GM12878 (cell line): Measurements from ENCODE around the gene HSP90AB1. TPM values are rescaled to one million over a fixed set of nuclear protein-coding genes. Genes with fewer than 3 reads are reported as not detected.

ENCODE experiments used
- ATF7 ChIP-seq: fragments of 450-650 bp; IDR thresholded peaks from 2 replicates; pipeline ENCODE4 v1.6.1; 2016; ENCODE audit warnings: low read depth, mild to moderate bottlenecking
- BACH1 ChIP-seq: fragments of 450-650 bp; IDR thresholded peaks from 2 replicates; pipeline ENCODE4 v1.6.1; 2017; ENCODE audit warnings: mild to moderate bottlenecking, borderline replicate concordance
- CBX5 ChIP-seq: sonication (generic); IDR thresholded peaks from 2 replicates; pipeline ENCODE4 v1.6.1; 2016; ENCODE audit warnings: low read depth, moderate library complexity, mild to moderate bottlenecking, inconsistent platforms
- CTCF ChIP-seq, 3 experiments: IDR thresholded peaks in 2 of 3; conservative IDR thresholded peaks in 1 of 3; 2 replicates each; pipeline ENCODE4 v1.5.1; 2011; ENCODE audit warnings: low read depth in 3 of 3, low read length in 3 of 3, mild to moderate bottlenecking in 3 of 3, control low read depth in 2 of 3, moderate library complexity in 2 of 3, inconsistent platforms in 1 of 3, mixed read lengths in 1 of 3; ENCODE audit not compliant: control insufficient read depth in 2 of 3, insufficient read depth in 1 of 3; ENCODE audit errors: extremely low read depth in 1 of 3
- EP300 ChIP-seq, 2 experiments: fragments of 150-350 bp in 1 of 2; IDR thresholded peaks; 2 replicates each; pipeline ENCODE4 v1.6.1; 2011 to 2012; ENCODE audit warnings: low read depth in 2 of 2, low read length in 2 of 2, borderline replicate concordance in 1 of 2, improper control_type of control experiment in 1 of 2, inconsistent platforms in 1 of 2; ENCODE audit not compliant: control insufficient read depth in 1 of 2
- HDAC6 ChIP-seq: fragments of 200-600 bp; sonication (generic); IDR thresholded peaks from one replicate; pipeline ENCODE4 v1.8.0; 2017; ENCODE audit warnings: antibody characterized with exemption; ENCODE audit not compliant: unreplicated experiment
- HDGF ChIP-seq: fragments of 450-650 bp; IDR thresholded peaks from 2 replicates; pipeline ENCODE4 v1.6.1; 2016; ENCODE audit warnings: antibody characterized with exemption
- MEF2A ChIP-seq: IDR thresholded peaks from 2 replicates; pipeline ENCODE4 v1.6.1; 2011; ENCODE audit warnings: low read depth, mild to moderate bottlenecking, low read length, moderate library complexity; ENCODE audit not compliant: insufficient read depth
- NFYA ChIP-seq: IDR thresholded peaks from 2 replicates; pipeline ENCODE4 v1.6.1; 2011; ENCODE audit warnings: low read depth, mild to moderate bottlenecking, low read length, improper control_type of control experiment, borderline replicate concordance
- NFYB ChIP-seq: IDR thresholded peaks from 2 replicates; pipeline ENCODE4 v1.6.1; 2011; ENCODE audit warnings: low read depth, mild to moderate bottlenecking, low read length, improper control_type of control experiment, moderate library complexity; ENCODE audit not compliant: insufficient read depth
- NR2C2 ChIP-seq: IDR thresholded peaks from 2 replicates; pipeline ENCODE4 v1.6.1; 2011; ENCODE audit warnings: borderline replicate concordance, low read depth; ENCODE audit not compliant: control insufficient read depth, insufficient read length
- POLR2AphosphoS2 ChIP-seq: IDR thresholded peaks from 2 replicates; pipeline ENCODE4 v1.6.1; 2011; ENCODE audit warnings: low read depth, mild to moderate bottlenecking, low read length, improper control_type of control experiment, moderate library complexity
- SMAD5 ChIP-seq: IDR thresholded peaks from 2 replicates; pipeline ENCODE4 v1.6.1; 2016; ENCODE audit warnings: antibody characterized with exemption, low read depth
- TAF1 ChIP-seq: IDR thresholded peaks from 2 replicates; pipeline ENCODE4 v1.6.1; 2011; ENCODE audit warnings: mild to moderate bottlenecking, low read depth, low read length, borderline replicate concordance
- TCF12 ChIP-seq: IDR thresholded peaks from 2 replicates; pipeline ENCODE4 v1.6.1; 2011; ENCODE audit warnings: low read depth, mild to moderate bottlenecking, low read length
- TCF3 ChIP-seq: IDR thresholded peaks from 2 replicates; pipeline ENCODE4 v1.6.1; 2012; ENCODE audit warnings: low read depth, mild to moderate bottlenecking, low read length, borderline replicate concordance; ENCODE audit not compliant: insufficient read depth
- YBX1 ChIP-seq: fragments of 450-650 bp; IDR thresholded peaks from 2 replicates; pipeline ENCODE4 v1.6.1; 2016; ENCODE audit warnings: antibody characterized with exemption
- ZNF207 ChIP-seq: fragments of 450-650 bp; IDR thresholded peaks from 2 replicates; pipeline ENCODE4 v1.6.1; 2014; ENCODE audit warnings: antibody characterized with exemption, mild to moderate bottlenecking, borderline replicate concordance
- ZNF217 ChIP-seq: fragments of 450-650 bp; IDR thresholded peaks from 2 replicates; pipeline ENCODE4 v1.6.1; 2017; ENCODE audit warnings: antibody characterized with exemption, mild to moderate bottlenecking
- polyA plus RNA-seq, 11 experiments: library from polyadenylated mRNA; depleted of rRNA in 4 of 11; unstranded in 6 of 11; stranded (reverse) in 5 of 11; fragments of >200 nt; fragmentation: Nextera tagmentation in 4 of 11; fragmentation: Illumina TruSeq in 1 of 11; extraction: Ambion mirVana in 4 of 11; extraction: Trizol in 1 of 11; gene quantifications; 1 replicate in 1 of 11; 2 replicates in 10 of 11; pipeline versions ENCODE4 v1.2.1 to v1.2.3, GENCODE V29; 2011 to 2016; ENCODE audit warnings: inconsistent platforms in 2 of 11, missing spikeins in 2 of 11, low read depth in 1 of 11
- total RNA-seq, 4 experiments: library from RNA; depleted of rRNA in 3 of 4; stranded (reverse); fragments of >200 nt in 3 of 4; fragmentation: Illumina TruSeq in 1 of 4; extraction: Trizol in 1 of 4; gene quantifications; 2 replicates each; pipeline versions ENCODE4 v1.2.1 to v1.2.3, GENCODE V29; 2013 to 2021
- TF ChIP-seq, protein P1 (sequence below): fragments of 450-650 bp; IDR thresholded peaks from 2 replicates; pipeline ENCODE4 v1.6.1; 2018; ENCODE audit warnings: mild to moderate bottlenecking, low read depth, moderate library complexity; ENCODE audit not compliant: partially characterized antibody
- TF ChIP-seq, protein P2 (sequence below): fragments of 450-650 bp; IDR thresholded peaks from 2 replicates; pipeline ENCODE4 v1.6.1; 2017; ENCODE audit warnings: mild to moderate bottlenecking, moderate library complexity

HSP90AB1 gene
- total and polyA plus RNA-seq, 10 of the 15 experiments (the other 5 are each of a cell fraction or from before 2014, with no cell fraction given): 988 to 1,682 (median 1,146) TPM

DNA sequence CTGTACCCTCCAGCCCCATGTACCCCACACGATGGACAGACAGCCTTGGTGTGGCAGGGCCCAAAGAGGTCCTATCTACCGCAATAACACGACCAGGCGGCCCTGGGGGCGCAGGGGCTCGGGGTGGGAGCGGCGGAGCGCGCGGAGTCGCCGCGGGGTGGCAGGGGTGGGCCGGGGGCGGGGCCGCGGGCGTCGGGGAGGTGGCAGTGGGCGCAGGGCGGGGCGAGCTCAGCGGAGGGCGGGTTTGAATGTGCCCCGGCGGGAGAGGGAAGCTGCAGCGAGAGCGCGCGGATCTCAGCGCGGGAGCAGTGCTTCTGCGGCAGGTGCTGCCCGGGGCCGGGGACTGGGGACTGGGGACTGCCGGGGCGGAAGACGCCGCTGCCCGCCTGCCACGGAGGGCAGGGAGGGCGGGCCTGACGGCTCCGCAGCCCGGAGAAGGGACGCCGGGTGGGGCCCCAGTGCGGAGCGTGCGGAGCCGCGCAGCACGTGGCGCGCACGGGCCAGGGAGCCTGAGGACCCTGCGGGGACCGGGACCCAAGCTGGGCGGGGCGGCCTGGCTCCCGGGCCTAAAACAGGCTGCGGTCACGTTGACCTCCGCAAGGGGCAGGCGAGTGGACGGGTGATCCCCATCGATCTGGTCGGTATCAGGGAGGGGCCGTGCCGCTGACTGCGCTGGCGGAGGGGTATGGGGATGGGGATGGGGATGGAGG lies 23.4 kb upstream of the HSP90AB1 start, which contains the start of gene SLC29A1 (continued):
- TF ChIP-seq HDAC6: no peak
- TF ChIP-seq NFYA: no peak
- TF ChIP-seq ZNF217: no peak
- TF ChIP-seq, protein P1, sequence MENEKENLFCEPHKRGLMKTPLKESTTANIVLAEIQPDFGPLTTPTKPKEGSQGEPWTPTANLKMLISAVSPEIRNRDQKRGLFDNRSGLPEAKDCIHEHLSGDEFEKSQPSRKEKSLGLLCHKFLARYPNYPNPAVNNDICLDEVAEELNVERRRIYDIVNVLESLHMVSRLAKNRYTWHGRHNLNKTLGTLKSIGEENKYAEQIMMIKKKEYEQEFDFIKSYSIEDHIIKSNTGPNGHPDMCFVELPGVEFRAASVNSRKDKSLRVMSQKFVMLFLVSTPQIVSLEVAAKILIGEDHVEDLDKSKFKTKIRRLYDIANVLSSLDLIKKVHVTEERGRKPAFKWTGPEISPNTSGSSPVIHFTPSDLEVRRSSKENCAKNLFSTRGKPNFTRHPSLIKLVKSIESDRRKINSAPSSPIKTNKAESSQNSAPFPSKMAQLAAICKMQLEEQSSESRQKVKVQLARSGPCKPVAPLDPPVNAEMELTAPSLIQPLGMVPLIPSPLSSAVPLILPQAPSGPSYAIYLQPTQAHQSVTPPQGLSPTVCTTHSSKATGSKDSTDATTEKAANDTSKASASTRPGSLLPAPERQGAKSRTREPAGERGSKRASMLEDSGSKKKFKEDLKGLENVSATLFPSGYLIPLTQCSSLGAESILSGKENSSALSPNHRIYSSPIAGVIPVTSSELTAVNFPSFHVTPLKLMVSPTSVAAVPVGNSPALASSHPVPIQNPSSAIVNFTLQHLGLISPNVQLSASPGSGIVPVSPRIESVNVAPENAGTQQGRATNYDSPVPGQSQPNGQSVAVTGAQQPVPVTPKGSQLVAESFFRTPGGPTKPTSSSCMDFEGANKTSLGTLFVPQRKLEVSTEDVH: no peak
- TF ChIP-seq NR2C2: no peak
- TF ChIP-seq NFYB: no peak
- TF ChIP-seq TCF3: peak; percentile 45; the same call in 1 of the 2 replicates
- TF ChIP-seq HDGF: 0 out of 2 replicates have a peak, but pooled peaks have one; percentile 9
- no peak for TF ChIP-seq ZNF207
- no peak for TF ChIP-seq TCF12
- TF ChIP-seq CBX5: no peak
- peak; percentile 43; the same call in 1 of the 2 replicates for TF ChIP-seq BACH1
- no peak for TF ChIP-seq EP300 (IDR thresholded peaks at IDR 0.05; ENCODE audit: borderline replicate concordance in 1 of 2, control insufficient read depth in 1 of 2, low read depth in 2 of 2, low read length in 2 of 2)
- 0 out of 6 replicates have a peak, but pooled peaks of 1 of the 3 experiments have one; percentile 13 for TF ChIP-seq CTCF (IDR thresholded peaks at IDR 0.05 in 2 of 3, conservative IDR thresholded peaks at IDR 0.05 in 1 of 3; ENCODE audit: control insufficient read depth in 2 of 3, extremely low read depth in 1 of 3, insufficient read depth in 1 of 3, low read depth in 3 of 3, low read length in 3 of 3)
- no peak for TF ChIP-seq SMAD5
- no peak for TF ChIP-seq YBX1
- TF ChIP-seq, protein P2, sequence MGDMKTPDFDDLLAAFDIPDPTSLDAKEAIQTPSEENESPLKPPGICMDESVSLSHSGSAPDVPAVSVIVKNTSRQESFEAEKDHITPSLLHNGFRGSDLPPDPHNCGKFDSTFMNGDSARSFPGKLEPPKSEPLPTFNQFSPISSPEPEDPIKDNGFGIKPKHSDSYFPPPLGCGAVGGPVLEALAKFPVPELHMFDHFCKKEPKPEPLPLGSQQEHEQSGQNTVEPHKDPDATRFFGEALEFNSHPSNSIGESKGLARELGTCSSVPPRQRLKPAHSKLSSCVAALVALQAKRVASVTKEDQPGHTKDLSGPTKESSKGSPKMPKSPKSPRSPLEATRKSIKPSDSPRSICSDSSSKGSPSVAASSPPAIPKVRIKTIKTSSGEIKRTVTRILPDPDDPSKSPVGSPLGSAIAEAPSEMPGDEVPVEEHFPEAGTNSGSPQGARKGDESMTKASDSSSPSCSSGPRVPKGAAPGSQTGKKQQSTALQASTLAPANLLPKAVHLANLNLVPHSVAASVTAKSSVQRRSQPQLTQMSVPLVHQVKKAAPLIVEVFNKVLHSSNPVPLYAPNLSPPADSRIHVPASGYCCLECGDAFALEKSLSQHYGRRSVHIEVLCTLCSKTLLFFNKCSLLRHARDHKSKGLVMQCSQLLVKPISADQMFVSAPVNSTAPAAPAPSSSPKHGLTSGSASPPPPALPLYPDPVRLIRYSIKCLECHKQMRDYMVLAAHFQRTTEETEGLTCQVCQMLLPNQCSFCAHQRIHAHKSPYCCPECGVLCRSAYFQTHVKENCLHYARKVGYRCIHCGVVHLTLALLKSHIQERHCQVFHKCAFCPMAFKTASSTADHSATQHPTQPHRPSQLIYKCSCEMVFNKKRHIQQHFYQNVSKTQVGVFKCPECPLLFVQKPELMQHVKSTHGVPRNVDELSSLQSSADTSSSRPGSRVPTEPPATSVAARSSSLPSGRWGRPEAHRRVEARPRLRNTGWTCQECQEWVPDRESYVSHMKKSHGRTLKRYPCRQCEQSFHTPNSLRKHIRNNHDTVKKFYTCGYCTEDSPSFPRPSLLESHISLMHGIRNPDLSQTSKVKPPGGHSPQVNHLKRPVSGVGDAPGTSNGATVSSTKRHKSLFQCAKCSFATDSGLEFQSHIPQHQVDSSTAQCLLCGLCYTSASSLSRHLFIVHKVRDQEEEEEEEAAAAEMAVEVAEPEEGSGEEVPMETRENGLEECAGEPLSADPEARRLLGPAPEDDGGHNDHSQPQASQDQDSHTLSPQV: no peak
- TF ChIP-seq MEF2A: no peak
- peak; percentile 46; the same call in 1 of the 2 replicates for TF ChIP-seq POLR2AphosphoS2
- TF ChIP-seq TAF1: no peak
- TF ChIP-seq ATF7: no peak
